ENCODE measurements around the gene PCDH18. TPM values are rescaled to one million over a fixed set of nuclear protein-coding genes. Genes with fewer than 3 reads are reported as not detected.

PCDH18 gene
- polyA plus RNA-seq, 6 donors from 2014 or later: not detected

DNA sequence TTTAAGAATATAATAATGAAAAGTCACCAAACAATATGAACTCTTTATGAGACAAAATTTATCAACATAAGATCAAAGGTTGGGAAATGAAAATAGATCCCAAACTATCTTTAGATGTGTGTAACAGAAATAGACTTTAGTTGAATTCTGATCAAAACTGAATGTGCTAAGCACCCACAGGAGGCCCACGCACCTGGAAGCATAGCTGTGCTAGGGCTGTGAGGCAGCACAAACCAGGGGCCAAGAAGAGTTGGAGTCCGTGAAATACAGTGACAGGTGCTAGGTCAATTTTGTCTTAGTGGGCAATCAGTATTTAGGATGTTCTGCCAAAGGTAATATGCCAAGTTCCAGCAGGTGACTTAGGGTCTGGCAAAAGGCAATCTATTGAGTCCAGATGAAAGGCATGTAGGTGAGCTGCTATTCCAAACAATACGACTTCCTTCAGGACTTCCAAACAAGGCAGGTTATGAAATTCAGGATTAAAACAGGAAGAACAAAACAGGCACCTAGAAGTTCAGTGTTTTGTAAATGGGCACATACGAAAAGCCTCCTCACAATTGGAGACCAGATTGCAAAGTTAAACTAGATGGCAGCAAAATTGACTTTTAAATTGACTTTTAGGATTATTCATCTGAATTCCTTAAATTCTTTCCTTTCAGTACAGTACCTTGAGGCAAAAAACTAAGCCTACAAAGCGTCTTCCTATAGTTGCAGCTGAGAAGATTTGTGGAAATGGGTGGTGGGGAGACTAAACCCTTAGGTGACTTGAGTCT, 4.7 kb upstream of the PCDH18 start:
- ATAC-seq (ENCODE audit: low read depth in 2 of 2): no peak
- Mint-ChIP-seq H3K27ac (no peak overlapping the region), H3K4me3 (no peak overlapping the region), H3K9me3 (peaks cover 0 to 14% (median 0%) of the 10 kb centered on the region in 7 donors), H3K36me3 (no peaks in the 10 kb centered on the region), H3K4me1 (no peaks in the 10 kb centered on the region), H3K27me3 (no peaks in the 10 kb centered on the region)
- DNase-seq: no peak

DNA sequence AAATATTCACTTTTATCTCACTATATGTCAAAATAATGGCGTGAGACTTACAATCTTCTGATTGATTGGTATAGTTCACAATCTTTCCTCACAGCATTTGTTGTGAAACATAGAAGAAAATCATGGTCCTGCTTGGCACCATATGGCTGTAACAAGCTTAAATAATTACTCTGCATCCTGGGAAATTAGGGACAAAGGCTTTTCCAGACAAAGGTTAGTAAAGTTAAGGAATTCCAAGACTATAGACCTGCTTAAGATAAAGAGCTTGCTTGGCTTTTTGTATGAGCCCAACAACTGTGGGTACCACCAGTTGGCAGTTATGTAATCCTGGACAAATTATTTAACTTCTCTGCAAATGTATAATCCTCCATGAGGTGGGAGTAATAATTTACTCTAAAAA, 3.4 kb upstream of the PCDH18 start:
- Mint-ChIP-seq H3K36me3 (no peaks in the 10 kb centered on the region), H3K9me3 (peaks cover 0 to 7% (median 0%) of the 10 kb centered on the region in 7 donors), H3K4me1 (no peaks in the 10 kb centered on the region), H3K4me3 (no peak overlapping the region), H3K27ac (no peak overlapping the region), H3K27me3 (no peaks in the 10 kb centered on the region)
- ATAC-seq (ENCODE audit: low read depth in 2 of 2) (no peak), DNase-seq (no peak)

DNA sequence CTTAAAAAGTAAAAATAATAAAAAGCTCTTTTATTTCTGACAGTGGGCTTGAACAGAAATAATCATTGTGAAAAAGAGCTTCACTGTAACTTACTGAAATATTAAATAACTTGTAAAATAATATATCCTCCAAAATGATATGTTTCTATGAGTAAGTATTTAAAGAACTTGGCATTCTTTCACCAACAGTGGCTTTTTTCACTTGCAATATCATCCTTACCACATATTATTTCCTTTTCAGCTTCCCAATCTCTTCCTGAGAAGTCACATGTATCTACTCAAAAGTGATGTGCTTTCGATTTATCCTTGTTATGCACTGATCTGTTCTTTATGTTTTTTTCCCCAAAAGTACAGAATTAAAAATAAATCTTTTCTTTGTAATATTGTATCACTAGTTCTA, 2.2 kb upstream of the PCDH18 start:
- DNase-seq (no peak), ATAC-seq (ENCODE audit: low read depth in 2 of 2) (no peak)
- Mint-ChIP-seq H3K4me3 (no peak overlapping the region), H3K27me3 (no peaks in the 10 kb centered on the region), H3K36me3 (no peaks in the 10 kb centered on the region), H3K4me1 (no peaks in the 10 kb centered on the region), H3K27ac (no peak overlapping the region), H3K9me3 (peaks cover 0 to 7% (median 0%) of the 10 kb centered on the region in 7 donors)

DNA sequence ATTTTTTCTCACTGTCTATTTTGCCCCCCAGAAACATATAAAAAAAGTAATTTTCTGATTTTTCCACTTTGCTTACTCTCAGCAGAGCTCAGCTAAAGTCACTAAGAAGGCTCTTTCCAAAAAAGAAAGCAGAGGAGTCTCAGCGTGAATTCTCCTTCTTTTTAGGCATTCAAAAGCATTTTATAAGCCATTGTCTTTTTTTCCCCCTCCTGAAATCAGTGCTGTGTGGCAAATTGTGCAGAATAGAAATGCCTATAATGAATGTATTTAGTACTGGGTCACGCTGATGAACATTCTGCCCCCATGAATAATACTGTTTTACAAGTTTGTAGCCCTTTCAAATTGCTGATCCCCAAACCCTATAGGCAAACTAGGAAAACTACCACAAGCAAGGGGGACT, 1.6 kb upstream of the PCDH18 start:
- no peak overlapping the region for H3K4me3 Mint-ChIP-seq
- no peaks in the 10 kb centered on the region for H3K4me1 Mint-ChIP-seq
- no peaks in the 10 kb centered on the region for H3K36me3 Mint-ChIP-seq
- DNase-seq (no peak), ATAC-seq (ENCODE audit: low read depth in 2 of 2) (no peak)
- peaks cover 0 to 7% (median 0%) of the 10 kb centered on the region in 7 donors for H3K9me3 Mint-ChIP-seq
- H3K27me3 Mint-ChIP-seq: no peaks in the 10 kb centered on the region
- H3K27ac Mint-ChIP-seq: no peak overlapping the region

DNA sequence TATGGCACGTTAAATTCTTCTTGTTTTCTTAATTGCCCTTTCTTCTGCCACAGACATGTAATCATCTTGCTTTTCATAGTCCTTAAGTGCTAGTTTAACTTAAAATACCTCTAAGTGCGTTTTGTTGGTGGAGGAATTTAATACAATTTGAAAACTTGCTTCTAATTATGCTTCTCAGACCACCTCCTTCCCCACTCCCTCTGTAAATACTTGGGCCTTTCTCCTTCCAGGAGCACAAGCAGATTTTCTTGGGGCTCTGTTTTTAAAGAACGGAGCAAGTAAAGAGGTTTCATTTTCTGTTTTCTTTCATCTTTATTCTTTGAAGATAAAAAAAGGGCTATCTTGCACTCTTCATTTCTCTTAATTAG, 559 bp upstream of the PCDH18 start:
- DNase-seq: no peak
- no peaks in the 10 kb centered on the region for H3K4me1 Mint-ChIP-seq
- no peak overlapping the region for H3K4me3 Mint-ChIP-seq
- ATAC-seq (ENCODE audit: low read depth in 2 of 2): no peak
- peaks cover 0 to 7% (median 0%) of the 10 kb centered on the region in 7 donors for H3K9me3 Mint-ChIP-seq
- H3K27me3 Mint-ChIP-seq: no peaks in the 10 kb centered on the region
- H3K27ac Mint-ChIP-seq: no peak overlapping the region
- H3K36me3 Mint-ChIP-seq: no peaks in the 10 kb centered on the region

DNA sequence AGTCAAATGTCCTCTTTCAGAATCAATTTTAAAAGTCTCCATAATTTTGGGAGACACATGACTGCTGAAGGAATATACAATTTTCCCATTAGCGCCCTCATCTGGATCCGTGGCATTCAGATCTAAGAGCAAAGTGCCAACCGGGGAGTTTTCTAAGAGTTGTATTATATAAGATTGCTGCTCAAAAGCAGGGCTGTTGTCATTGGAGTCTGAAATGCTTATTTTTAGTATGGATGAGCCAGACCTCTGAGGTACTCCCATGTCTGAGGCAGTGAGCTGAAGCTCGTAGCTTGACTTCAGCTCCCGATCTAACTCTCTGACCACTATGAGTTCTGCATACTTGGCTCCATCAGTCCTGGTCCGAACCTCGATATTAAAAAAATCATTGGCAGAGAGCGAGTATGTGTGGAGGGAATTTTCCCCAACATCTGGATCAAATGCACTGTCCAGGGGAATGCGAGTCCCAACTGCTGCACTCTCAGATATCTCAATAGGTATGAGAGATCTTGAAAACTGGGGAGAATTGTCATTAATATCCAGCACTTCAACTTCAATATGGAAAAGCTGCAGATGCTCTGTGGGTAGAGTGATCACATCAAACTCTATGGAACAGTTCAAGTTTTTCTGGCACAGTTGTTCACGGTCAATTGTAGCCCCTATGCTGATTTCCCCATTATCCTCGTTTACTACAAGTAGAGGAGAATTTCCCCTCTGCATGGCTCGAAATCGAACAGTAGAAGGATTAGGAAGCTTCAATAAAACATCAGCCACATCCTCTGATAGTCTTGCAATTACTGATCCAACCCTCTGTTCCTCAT, 917 bp downstream of the PCDH18 start:
- H3K4me1 Mint-ChIP-seq: no peaks in the 10 kb centered on the region
- H3K4me3 Mint-ChIP-seq: no peak overlapping the region
- ATAC-seq (ENCODE audit: low read depth in 2 of 2) (no peak), DNase-seq (no peak)
- H3K36me3 Mint-ChIP-seq: no peaks in the 10 kb centered on the region
- peaks cover 0 to 2% (median 0%) of the 10 kb centered on the region in 7 donors for H3K9me3 Mint-ChIP-seq
- no peaks in the 10 kb centered on the region for H3K27me3 Mint-ChIP-seq
- H3K27ac Mint-ChIP-seq: no peak overlapping the region

DNA sequence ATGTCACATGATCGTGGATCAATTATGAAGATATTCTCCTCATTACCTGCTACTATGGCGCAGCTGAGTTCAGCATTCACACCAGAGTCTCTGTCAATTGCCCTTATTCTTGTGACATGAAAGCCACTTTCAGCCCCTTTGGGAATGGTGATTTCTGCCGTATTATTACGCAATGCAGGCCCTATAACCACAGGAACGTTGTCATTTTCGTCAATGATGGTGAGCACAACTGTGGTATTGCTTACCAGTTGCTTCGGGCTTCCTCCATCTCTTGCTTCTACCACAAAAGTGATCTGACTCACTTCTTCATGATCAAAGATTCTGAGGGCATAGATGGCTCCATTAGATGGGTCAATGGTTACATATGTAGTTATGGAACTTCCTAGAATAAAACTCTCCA, 2.1 kb downstream of the PCDH18 start:
- Mint-ChIP-seq H3K9me3 (peaks cover 0 to 2% (median 0%) of the 10 kb centered on the region in 7 donors), H3K27ac (no peak overlapping the region), H3K4me3 (no peak overlapping the region), H3K36me3 (no peaks in the 10 kb centered on the region), H3K27me3 (no peaks in the 10 kb centered on the region), H3K4me1 (no peaks in the 10 kb centered on the region)
- DNase-seq (no peak), ATAC-seq (ENCODE audit: low read depth in 2 of 2) (no peak)

DNA sequence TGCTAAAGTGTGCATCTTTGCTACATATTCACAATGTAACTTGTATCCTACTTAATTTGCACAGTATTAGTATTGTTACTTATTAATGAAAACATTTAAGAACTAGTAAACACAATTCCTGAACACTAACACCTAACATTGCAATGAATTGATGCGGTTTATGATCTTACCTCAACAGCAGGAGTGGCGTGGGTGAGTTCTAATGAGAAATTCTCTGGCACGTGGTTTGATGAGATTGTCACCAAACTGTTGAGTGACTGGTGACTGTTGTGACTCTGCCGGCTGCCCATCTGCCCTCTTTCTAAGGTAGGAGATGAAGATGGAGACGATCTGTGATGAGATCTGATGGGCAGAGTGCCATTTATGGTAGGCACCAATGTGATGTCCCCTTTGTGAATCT, 2.9 kb downstream of the PCDH18 start:
- ATAC-seq (ENCODE audit: low read depth in 2 of 2): no peak
- Mint-ChIP-seq H3K4me1 (no peaks in the 10 kb centered on the region), H3K27ac (no peak overlapping the region), H3K27me3 (no peaks in the 10 kb centered on the region), H3K36me3 (no peaks in the 10 kb centered on the region), H3K4me3 (no peak overlapping the region), H3K9me3 (peaks cover 0 to 3% (median 0%) of the 10 kb centered on the region in 7 donors)
- DNase-seq: no peak

DNA sequence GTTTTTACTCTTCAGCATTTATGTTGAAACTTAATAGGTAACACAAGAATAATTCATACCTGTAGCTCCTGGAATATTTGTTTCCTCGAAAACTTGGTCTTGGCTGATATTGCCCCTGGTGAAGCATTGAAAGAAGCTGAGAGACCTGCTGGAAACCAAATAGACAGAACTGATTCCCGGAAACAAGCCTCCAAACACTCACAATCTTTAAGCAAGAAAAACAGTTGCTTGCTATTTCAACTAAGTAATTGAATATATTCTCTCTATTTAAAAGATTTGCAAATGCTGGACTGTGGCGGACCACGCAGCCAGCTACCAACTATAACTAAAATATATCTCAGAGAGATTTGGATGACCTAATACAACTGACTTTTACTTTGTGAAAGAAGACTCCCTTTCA, 3.6 kb downstream of the PCDH18 start:
- Mint-ChIP-seq H3K27me3 (no peaks in the 10 kb centered on the region), H3K4me1 (no peaks in the 10 kb centered on the region), H3K9me3 (peaks cover 0 to 5% (median 0%) of the 10 kb centered on the region in 7 donors), H3K27ac (no peak overlapping the region), H3K4me3 (no peak overlapping the region), H3K36me3 (no peaks in the 10 kb centered on the region)
- no peak for DNase-seq
- no peak for ATAC-seq (ENCODE audit: low read depth in 2 of 2)

DNA sequence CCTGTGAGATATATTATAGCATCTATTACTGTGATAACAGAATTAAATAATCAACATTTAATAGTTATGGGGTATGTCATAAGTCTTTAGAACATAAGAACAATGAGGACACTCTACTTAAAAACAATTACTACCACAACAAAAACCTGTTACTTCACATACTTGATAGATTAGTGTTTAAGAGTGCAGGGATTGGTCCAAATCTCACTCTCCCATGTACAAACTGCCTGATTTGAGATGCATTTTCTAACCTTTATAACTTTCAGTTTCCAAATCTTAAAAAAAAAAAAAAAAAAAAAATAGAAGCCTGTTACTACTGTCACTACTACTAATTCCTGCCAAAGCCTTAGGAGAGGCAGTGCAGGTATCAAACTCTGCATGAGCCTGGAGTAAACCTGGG, 5.6 kb downstream of the PCDH18 start:
- Mint-ChIP-seq H3K4me1 (no peaks in the 10 kb centered on the region), H3K4me3 (no peak overlapping the region), H3K27ac (no peak overlapping the region), H3K27me3 (no peaks in the 10 kb centered on the region), H3K9me3 (peaks cover 0 to 5% (median 0%) of the 10 kb centered on the region in 7 donors), H3K36me3 (no peaks in the 10 kb centered on the region)
- no peak for DNase-seq
- ATAC-seq (ENCODE audit: low read depth in 2 of 2): no peak

DNA sequence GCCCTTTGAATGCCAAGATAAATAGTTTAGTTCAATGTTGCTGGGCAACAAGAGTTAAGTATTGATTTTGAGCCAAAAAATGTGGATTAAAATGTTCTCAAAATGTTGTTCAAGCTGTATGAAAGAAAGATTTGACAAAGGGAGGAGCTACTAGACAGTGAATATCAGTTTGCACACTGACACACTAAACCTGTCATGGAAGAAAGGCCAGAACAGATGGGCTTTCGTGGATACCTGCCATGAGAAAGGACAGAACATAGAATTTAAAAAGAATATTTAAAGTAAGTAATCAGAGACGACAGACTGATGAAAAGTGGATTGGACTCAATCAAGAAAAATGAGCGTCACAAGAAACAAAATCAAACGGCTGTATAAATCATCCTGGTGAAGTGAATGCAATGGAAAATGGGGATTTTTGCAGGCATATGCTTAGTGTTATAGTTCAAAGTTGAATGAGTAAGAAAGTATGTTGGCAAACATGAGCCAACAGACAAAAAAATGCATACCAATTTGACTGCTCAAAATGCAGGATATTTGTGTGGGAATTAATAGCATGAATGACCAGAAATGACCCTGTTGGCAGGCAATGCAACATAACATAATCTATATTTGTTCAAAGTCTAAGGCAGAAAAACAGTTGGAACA, 7.4 kb downstream of the PCDH18 start:
- H3K36me3 Mint-ChIP-seq: no peaks in the 10 kb centered on the region
- ATAC-seq (ENCODE audit: low read depth in 2 of 2) (no peak), DNase-seq (no peak)
- no peak overlapping the region for H3K4me3 Mint-ChIP-seq
- H3K27ac Mint-ChIP-seq: no peak overlapping the region
- peaks cover 0 to 5% (median 0%) of the 10 kb centered on the region in 7 donors for H3K9me3 Mint-ChIP-seq
- no peaks in the 10 kb centered on the region for H3K4me1 Mint-ChIP-seq
- H3K27me3 Mint-ChIP-seq: no peaks in the 10 kb centered on the region

DNA sequence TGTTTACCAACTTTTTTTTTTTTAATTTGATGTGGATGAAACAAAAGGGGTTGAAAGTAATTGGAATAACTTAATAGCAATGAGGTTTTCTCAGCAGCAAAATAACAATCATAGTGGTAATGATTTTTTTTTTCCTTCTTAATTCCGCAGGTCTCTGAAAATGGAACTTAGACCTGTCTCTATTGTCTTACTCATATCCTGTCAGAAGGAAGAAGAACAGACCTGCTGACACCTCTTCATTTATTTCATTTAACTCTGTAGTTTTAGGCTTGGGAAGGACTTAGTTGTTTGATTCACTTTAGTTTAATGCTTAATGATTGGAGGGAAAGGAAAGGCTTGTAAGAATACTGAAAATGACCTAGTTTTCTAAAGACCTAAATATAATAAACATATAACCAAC, 9.0 kb downstream of the PCDH18 start:
- H3K4me1 Mint-ChIP-seq: no peaks in the 10 kb centered on the region
- DNase-seq: no peak
- H3K27ac Mint-ChIP-seq: no peak overlapping the region
- no peaks in the 10 kb centered on the region for H3K27me3 Mint-ChIP-seq
- no peak for ATAC-seq (ENCODE audit: low read depth in 2 of 2)
- no peaks in the 10 kb centered on the region for H3K36me3 Mint-ChIP-seq
- no peak overlapping the region for H3K4me3 Mint-ChIP-seq
- peaks cover 0 to 5% (median 0%) of the 10 kb centered on the region in 7 donors for H3K9me3 Mint-ChIP-seq

DNA sequence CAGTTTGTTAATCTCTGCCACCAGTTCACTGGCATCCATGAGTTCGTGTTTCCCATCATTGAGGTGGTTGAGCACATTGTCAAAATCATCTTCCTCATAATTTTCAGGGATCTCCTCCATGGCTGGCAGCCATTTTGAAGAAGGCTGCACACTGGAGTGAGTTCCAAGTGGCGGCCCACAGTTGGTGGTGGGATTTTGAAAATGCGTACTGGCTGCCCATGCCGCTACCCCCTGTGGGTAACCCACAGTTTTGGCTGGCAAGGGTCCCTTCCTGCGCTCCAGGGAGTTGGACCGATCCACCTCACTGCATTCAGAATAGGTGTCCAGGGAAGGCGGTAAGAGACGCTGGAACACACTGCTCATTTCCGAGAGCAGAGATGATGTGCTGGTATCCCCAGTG, 11.2 kb downstream of the PCDH18 start:
- Mint-ChIP-seq H3K9me3 (peaks cover 0 to 5% (median 0%) of the 10 kb centered on the region in 7 donors), H3K27ac (no peak overlapping the region)

DNA sequence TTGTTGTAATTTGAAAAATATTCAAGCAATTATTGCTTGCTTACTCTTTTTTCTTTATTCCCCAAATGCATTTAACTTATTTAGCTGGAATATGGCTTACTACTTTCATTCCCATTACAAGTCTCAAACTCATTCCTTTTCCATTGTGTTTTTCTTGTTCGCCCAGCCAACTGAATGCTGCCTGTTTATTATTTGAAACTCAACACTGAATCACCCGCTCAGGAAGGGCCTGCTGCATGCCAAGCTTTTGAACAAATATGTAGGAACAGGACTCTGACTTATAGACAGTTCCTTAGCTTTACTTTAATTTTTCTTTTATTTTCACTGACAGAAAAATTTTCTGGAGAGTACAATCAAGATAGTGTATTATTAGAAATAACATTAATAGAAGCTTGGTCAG, 12.9 kb downstream of the PCDH18 start:
- Mint-ChIP-seq H3K4me1 (no peaks in the 10 kb centered on the region), H3K27ac (no peak overlapping the region), H3K36me3 (no peaks in the 10 kb centered on the region), H3K9me3 (peaks cover 0 to 2% (median 0%) of the 10 kb centered on the region in 7 donors), H3K27me3 (no peaks in the 10 kb centered on the region), H3K4me3 (no peak overlapping the region)
- no peak for DNase-seq
- no peak for ATAC-seq (ENCODE audit: low read depth in 2 of 2)

More for the DNA sequence above, 11.2 kb downstream of the PCDH18 start:
- Mint-ChIP-seq H3K4me3 (no peak overlapping the region), H3K4me1 (no peaks in the 10 kb centered on the region), H3K36me3 (no peaks in the 10 kb centered on the region), H3K27me3 (no peaks in the 10 kb centered on the region)
- DNase-seq (no peak), ATAC-seq (ENCODE audit: low read depth in 2 of 2) (no peak)
